ENCODE measurements around the gene PNN.

GRCh38 chr14:39212034-39212433 is 37.0 kb downstream of the PNN start:
- TF ChIP-seq POLR2A (IDR thresholded peaks at IDR 0.05; ENCODE audit: low read length) (no peak), GATA1 (IDR thresholded peaks at IDR 0.05; ENCODE audit: low read depth, low read length) (no peak)

All from erythroblast (primary cell).